Measurements from ENCODE around the gene MAML3.

The MAML3 gene

DNA sequence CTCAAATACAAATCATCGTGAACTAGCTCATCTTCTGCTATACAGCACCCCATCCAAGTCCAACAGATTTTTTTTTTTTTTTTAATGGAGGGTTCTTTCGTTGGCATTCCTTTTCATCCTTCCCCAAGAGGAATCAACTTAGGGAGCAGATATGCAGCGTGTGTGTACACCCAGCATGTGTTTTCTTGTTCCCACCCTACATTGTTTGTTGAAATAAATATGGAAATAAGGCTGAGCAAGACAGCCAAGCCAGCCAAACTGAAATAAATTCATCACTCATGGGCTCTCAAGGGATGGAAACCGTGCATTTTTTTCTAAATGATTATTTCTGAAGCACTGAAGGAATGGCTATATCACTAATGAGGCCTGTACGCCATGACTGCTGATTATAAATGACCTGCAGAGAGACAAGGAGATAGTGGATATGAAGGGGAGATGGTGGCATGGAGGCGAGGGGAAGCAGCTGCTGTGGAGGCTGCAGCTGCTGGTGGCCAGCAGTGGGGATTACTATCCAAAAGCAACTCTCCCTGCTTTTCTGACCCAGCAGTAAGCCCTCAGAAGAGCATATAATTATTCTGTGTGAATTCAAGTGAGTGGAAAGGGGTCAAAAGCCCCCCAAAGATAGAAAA, 314.5 kb downstream of the MAML3 start:
- TF ChIP-seq POLR2AphosphoS5 (IDR thresholded peaks at IDR 0.05; ENCODE audit: low read depth, low read length), result no peak
- no peak for TF ChIP-seq SIN3A (IDR thresholded peaks at IDR 0.05; ENCODE audit: borderline replicate concordance, insufficient read depth, low read length)
- no peak for TF ChIP-seq REST (IDR thresholded peaks at IDR 0.05; ENCODE audit: insufficient read depth in 1 of 2, low read depth in 2 of 2, low read length in 2 of 2)
- no peak for TF ChIP-seq TAF1 (IDR thresholded peaks at IDR 0.05; ENCODE audit: borderline replicate concordance, insufficient read depth, low read length)
- TF ChIP-seq FOXP2 (optimal IDR thresholded peaks at IDR 0.05; ENCODE audit: borderline replicate concordance, extremely low read depth, extremely low read length, insufficient read depth), result no peak

- TF ChIP-seq TAF1 (IDR thresholded peaks at IDR 0.05; ENCODE audit: borderline replicate concordance, insufficient read depth, low read length) (no peak), FOXP2 (optimal IDR thresholded peaks at IDR 0.05; ENCODE audit: borderline replicate concordance, extremely low read depth, extremely low read length, insufficient read depth) (no peak), REST (IDR thresholded peaks at IDR 0.05; ENCODE audit: insufficient read depth in 1 of 2, low read depth in 2 of 2, low read length in 2 of 2) (no peak), POLR2AphosphoS5 (IDR thresholded peaks at IDR 0.05; ENCODE audit: low read depth, low read length) (no peak), SIN3A (IDR thresholded peaks at IDR 0.05; ENCODE audit: borderline replicate concordance, insufficient read depth, low read length) (no peak)
Measured at GRCh38 chr4:139838811-139839210, 315.2 kb downstream of the MAML3 start.

DNA sequence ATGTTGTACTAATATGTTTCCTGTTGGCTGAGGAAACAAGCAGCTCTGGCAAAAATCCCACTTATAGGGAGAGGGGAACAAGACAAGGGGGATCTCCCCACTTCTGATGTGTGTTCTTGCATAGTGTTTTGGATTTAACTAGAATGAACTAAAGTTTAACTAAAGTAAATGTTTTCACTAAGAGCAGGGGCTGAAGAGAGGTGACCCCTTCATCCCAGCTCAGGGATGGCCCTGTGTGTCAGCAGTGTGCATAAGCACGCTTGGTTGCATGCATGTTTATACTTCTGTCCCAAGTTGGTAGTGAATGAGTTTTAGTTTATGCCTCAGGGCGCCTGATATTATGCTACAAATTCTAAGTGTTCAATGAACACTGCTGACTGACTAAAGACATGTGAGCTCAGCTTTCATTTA, 319.0 kb downstream of the MAML3 start:
- TF ChIP-seq REST (IDR thresholded peaks at IDR 0.05; ENCODE audit: insufficient read depth in 1 of 2, low read depth in 2 of 2, low read length in 2 of 2) (no peak), SIN3A (IDR thresholded peaks at IDR 0.05; ENCODE audit: borderline replicate concordance, insufficient read depth, low read length) (no peak), POLR2AphosphoS5 (IDR thresholded peaks at IDR 0.05; ENCODE audit: low read depth, low read length) (no peak), TAF1 (IDR thresholded peaks at IDR 0.05; ENCODE audit: borderline replicate concordance, insufficient read depth, low read length) (no peak), FOXP2 (optimal IDR thresholded peaks at IDR 0.05; ENCODE audit: borderline replicate concordance, extremely low read depth, extremely low read length, insufficient read depth) (no peak)

DNA sequence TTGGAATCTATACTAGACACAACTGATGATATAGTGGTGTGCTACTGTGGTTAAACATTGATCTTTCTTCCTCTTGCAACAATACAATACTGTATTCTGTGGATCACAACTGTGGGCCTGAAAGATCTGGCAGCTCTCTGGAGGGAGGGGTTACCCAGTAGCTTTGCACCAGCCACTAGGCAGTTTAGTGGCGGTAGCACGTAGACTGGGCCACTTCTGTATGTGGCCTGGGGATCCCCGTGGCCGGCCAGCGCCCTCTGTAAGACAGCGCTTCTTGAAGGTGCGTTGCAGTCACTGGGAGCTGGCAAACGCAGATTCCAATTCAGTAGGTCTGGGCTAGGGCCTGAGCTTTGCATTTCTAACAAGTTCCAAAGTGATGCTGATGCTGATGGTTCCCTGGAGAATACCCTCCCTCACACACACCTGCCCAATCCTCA, 319.7 kb downstream of the MAML3 start:
- TF ChIP-seq FOXP2 (optimal IDR thresholded peaks at IDR 0.05; ENCODE audit: borderline replicate concordance, extremely low read depth, extremely low read length, insufficient read depth), result no peak
- TF ChIP-seq TAF1 (IDR thresholded peaks at IDR 0.05; ENCODE audit: borderline replicate concordance, insufficient read depth, low read length), result no peak
- TF ChIP-seq POLR2AphosphoS5 (IDR thresholded peaks at IDR 0.05; ENCODE audit: low read depth, low read length), result no peak
- TF ChIP-seq REST (IDR thresholded peaks at IDR 0.05; ENCODE audit: insufficient read depth in 1 of 2, low read depth in 2 of 2, low read length in 2 of 2), result no peak
- no peak for TF ChIP-seq SIN3A (IDR thresholded peaks at IDR 0.05; ENCODE audit: borderline replicate concordance, insufficient read depth, low read length)
